Sigmoid colon (tissue), 7 donors: ENCODE data around the gene C1QTNF5. TPM values are rescaled to one million over a fixed set of nuclear protein-coding genes. Genes with fewer than 3 reads are reported as not detected.
"Not testable (repeated sequence)": the region's sequence is repeated elsewhere in the genome, so short reads cannot be mapped to it uniquely, and the experiment has no call there.

Experiments used
- DNase-seq: peaks from one replicate; pipeline ENCODE4 v3.0.0-alpha.2; 2019
- H3K27ac ChIP-seq, 4 donors: fragments of 200-600 bp; sonication (generic); one replicate each; pipeline ENCODE4 v1.5.1; 2016 to 2019; ENCODE audit warnings: mild to moderate bottlenecking in 1 of 4
- H3K27me3 ChIP-seq, 3 donors: fragments of 200-600 bp; sonication (generic); one replicate each; pipeline ENCODE4 v1.5.1; 2019; ENCODE audit warnings: mild to moderate bottlenecking in 1 of 3
- H3K36me3 ChIP-seq, 4 donors: fragments of 200-600 bp; sonication (generic); one replicate each; pipeline ENCODE4 v1.5.1; 2016 to 2019
- H3K4me1 ChIP-seq, 4 donors: fragments of 200-600 bp; sonication (generic); one replicate each; pipeline ENCODE4 v1.5.1; 2017 to 2019
- H3K4me3 ChIP-seq, 4 donors: fragments of 200-600 bp; sonication (generic); one replicate each; pipeline ENCODE4 v1.5.1; 2017 to 2019; ENCODE audit warnings: mild to moderate bottlenecking in 2 of 4, moderate library complexity in 1 of 4
- H3K9me3 ChIP-seq, 4 donors: fragments of 200-600 bp in 3 of 4; sonication (generic) in 3 of 4; one replicate each; pipeline versions ENCODE4 v1.5.1 to v1.6.1; 2013 to 2019
- EP300 ChIP-seq, 4 donors: sonication (generic); formaldehyde crosslinking; IDR thresholded peaks; one replicate each; pipeline ENCODE4 v1.6.1; 2017; ENCODE audit warnings: antibody characterized with exemption in 4 of 4
- POLR2A ChIP-seq, 2 donors: fragments of 450-650 bp; IDR thresholded peaks; one replicate each; pipeline ENCODE4 v1.6.1; 2016; ENCODE audit warnings: antibody characterized with exemption in 2 of 2, mild to moderate bottlenecking in 2 of 2, moderate library complexity in 2 of 2
- POLR2AphosphoS5 ChIP-seq, 4 donors: sonication (generic); formaldehyde crosslinking; IDR thresholded peaks; one replicate each; pipeline ENCODE4 v1.6.1; 2017; ENCODE audit warnings: antibody characterized with exemption in 4 of 4
- WGBS, 2 donors: extraction: QIAGEN DNeasy Blood & Tissue Kit; methylation state at CpG; one replicate each; pipeline ENCODE4 v1.1.7; 2013; 5-methylcytosine and 5-hydroxymethylcytosine counted together
- intact Hi-C: fragments of 100-400 bp; cut with DNase I; formaldehyde crosslinking; loops from one replicate; pipeline ENCODE4 v1.15.1; 2023
- polyA plus RNA-seq, 3 donors: library from polyadenylated mRNA; stranded (reverse); fragments of 200-250 nt; gene quantifications; one replicate each; pipeline ENCODE4 v1.2.3, GENCODE V29; 2013
- total RNA-seq, 4 donors: library from RNA; depleted of rRNA; stranded (reverse); fragments of >200 nt; gene quantifications; one replicate each; pipeline ENCODE4 v1.1.0, GENCODE V29; 2016
- TF ChIP-seq, protein P1 (sequence below), 4 experiments: fragments of 450-650 bp in 3 of 4; fragments of 200-600 bp in 1 of 4; IDR thresholded peaks; one replicate each; pipeline ENCODE4 v1.5.1; 2016 to 2019; ENCODE audit warnings: antibody characterized with exemption in 4 of 4, mild to moderate bottlenecking in 3 of 4, moderate library complexity in 2 of 4
- donor health status: healthy with polysubstance abuse.
- donor health status: Bipolar disorder and iron deficiency.
- donor health status: healthy.

The C1QTNF5 gene, protein sequence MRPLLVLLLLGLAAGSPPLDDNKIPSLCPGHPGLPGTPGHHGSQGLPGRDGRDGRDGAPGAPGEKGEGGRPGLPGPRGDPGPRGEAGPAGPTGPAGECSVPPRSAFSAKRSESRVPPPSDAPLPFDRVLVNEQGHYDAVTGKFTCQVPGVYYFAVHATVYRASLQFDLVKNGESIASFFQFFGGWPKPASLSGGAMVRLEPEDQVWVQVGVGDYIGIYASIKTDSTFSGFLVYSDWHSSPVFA
- 10 to 100 TPM; 23.2 to 35.2 (median 32.4) TPM for total RNA-seq
- 10 to 100 TPM in 1 of 3 donors, 1 to 10 TPM in 2; 4.9 to 12.5 (median 5.4) TPM for polyA plus RNA-seq

GRCh38 chr11:119340335-119341221, at the start of gene C1QTNF5:
Gene C1QTNF5, minus strand, starts transcription at chr11:119340883. Its CDS starts 486 bp downstream, at chr11:119340397.
- H3K27ac ChIP-seq, result peak within 1 kb of the TSS; percentile 80 to 92 (median 84)
- H3K9me3 ChIP-seq, result no peaks in the 10 kb centered on the region
- WGBS, 2 donors, result 2 to 5% methylated on average over 53 of the region's 53 CpGs
- DNase-seq, result peak; percentile 96
- TF ChIP-seq POLR2A (IDR thresholded peaks at IDR 0.05) (no peak), POLR2AphosphoS5 (IDR thresholded peaks at IDR 0.05) (peak; percentile 39 to 65 (median 48))
- H3K36me3 ChIP-seq, result peaks cover 0 to 9% (median 0%) of the 10 kb centered on the region in 4 donors
- peaks cover 0 to 60% (median 53%) of the 10 kb centered on the region in 4 donors for H3K4me1 ChIP-seq
- intact Hi-C loops, result loop anchor here (5.0 kb wide), 1 partner anchor 42 kb away; the partner anchor contains the start of gene USP2
- H3K4me3 ChIP-seq, result peak within 1 kb of the TSS; percentile 51 to 73 (median 59)
- peaks cover 0 to 19% (median 12%) of the 10 kb centered on the region in 3 donors for H3K27me3 ChIP-seq

DNA sequence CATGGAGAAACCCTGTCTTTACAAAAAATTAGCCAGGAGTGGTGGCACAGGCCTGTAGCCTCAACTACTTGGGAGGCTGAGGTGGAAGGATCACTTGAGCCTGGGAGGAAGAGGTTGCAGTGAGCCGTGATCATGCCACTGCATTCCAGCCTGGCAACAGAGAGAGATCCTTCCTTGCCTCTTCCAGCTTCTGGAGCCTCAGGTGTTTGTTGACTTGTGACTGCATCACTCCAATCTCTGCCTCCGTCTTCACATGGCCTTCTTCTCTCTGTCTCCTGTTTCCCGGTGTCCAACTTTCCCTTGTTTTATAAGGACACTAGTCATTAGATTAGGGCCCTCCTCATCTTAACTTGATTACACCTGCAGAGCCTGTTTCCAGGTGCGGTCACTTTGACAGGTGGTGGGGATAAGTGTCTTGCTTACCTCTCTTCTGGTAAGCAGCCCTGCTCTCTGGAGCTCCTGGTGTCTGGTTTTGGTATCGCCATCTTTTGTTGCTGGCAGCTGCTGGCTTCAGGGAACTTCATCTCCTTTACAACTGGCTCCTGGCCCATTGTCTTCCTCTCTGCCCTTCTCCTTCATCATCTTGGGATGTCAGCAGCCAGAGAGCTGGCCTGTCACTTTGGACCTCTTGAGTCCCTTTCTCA, 49.0 kb upstream of the C1QTNF5 start:
- H3K4me1 ChIP-seq, result no peaks in the 10 kb centered on the region
- intact Hi-C loops, result no loop called here
- H3K9me3 ChIP-seq, result no peaks in the 10 kb centered on the region
- DNase-seq, result no peak
- TF ChIP-seq, protein P1, sequence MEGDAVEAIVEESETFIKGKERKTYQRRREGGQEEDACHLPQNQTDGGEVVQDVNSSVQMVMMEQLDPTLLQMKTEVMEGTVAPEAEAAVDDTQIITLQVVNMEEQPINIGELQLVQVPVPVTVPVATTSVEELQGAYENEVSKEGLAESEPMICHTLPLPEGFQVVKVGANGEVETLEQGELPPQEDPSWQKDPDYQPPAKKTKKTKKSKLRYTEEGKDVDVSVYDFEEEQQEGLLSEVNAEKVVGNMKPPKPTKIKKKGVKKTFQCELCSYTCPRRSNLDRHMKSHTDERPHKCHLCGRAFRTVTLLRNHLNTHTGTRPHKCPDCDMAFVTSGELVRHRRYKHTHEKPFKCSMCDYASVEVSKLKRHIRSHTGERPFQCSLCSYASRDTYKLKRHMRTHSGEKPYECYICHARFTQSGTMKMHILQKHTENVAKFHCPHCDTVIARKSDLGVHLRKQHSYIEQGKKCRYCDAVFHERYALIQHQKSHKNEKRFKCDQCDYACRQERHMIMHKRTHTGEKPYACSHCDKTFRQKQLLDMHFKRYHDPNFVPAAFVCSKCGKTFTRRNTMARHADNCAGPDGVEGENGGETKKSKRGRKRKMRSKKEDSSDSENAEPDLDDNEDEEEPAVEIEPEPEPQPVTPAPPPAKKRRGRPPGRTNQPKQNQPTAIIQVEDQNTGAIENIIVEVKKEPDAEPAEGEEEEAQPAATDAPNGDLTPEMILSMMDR (IDR thresholded peaks at IDR 0.05), result no peak
- no peak for TF ChIP-seq POLR2A (IDR thresholded peaks at IDR 0.05)
- no peak for TF ChIP-seq POLR2AphosphoS5 (IDR thresholded peaks at IDR 0.05)
- no peak for TF ChIP-seq EP300 (IDR thresholded peaks at IDR 0.05)
- H3K27ac ChIP-seq, result no peak overlapping the region
- H3K4me3 ChIP-seq, result no peak overlapping the region
- no peaks in the 10 kb centered on the region for H3K27me3 ChIP-seq
- 69 to 77% methylated on average over 5 of the region's 5 CpGs for WGBS, 2 donors
- no peaks in the 10 kb centered on the region for H3K36me3 ChIP-seq

- H3K9me3 ChIP-seq, result no peaks in the 10 kb centered on the region
- TF ChIP-seq POLR2A (IDR thresholded peaks at IDR 0.05) (no peak), EP300 (IDR thresholded peaks at IDR 0.05) (no peak), POLR2AphosphoS5 (IDR thresholded peaks at IDR 0.05) (no peak)
- TF ChIP-seq, protein P1 (IDR thresholded peaks at IDR 0.05), result no peak
- H3K4me3 ChIP-seq, result no peak overlapping the region
- no peaks in the 10 kb centered on the region for H3K27me3 ChIP-seq
- intact Hi-C loops, result no loop called here
- no peaks in the 10 kb centered on the region for H3K4me1 ChIP-seq
- no peak overlapping the region for H3K27ac ChIP-seq
- 86 to 91% methylated on average over 7 of the region's 7 CpGs for WGBS, 2 donors
- no peak for DNase-seq
- no peaks in the 10 kb centered on the region for H3K36me3 ChIP-seq
Measured at GRCh38 chr11:119388103-119388502, 47.4 kb upstream of the C1QTNF5 start.

DNA sequence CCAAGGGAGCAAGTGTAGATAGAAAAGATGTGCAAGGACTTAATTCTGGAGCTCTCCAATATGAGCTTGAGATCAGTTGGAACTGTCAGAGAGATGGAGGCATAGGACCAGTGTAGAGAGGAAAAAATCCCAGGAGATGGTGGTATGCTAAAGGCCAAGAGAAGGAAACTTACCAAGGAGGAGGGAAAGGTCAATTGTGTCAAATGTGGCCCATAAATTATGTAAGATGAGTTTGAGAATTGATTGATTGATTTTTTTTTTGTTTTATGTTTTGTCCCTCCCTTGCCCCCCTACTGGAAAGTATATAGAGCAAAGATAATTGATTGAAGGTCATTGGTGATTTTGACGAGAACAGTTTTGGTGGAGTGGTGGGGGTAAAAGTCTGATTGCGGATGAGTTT, 43.6 kb upstream of the C1QTNF5 start:
- Histone ChIP-seq H3K9me3 (no peaks in the 10 kb centered on the region), H3K4me1 (peaks cover 0 to 21% (median 12%) of the 10 kb centered on the region in 4 donors), H3K27ac (no peak overlapping the region), H3K27me3 (no peaks in the 10 kb centered on the region), H3K4me3 (no peak overlapping the region), H3K36me3 (no peaks in the 10 kb centered on the region)
- TF ChIP-seq, protein P1 (IDR thresholded peaks at IDR 0.05), result no peak
- TF ChIP-seq POLR2A (IDR thresholded peaks at IDR 0.05), result no peak
- no peak for TF ChIP-seq EP300 (IDR thresholded peaks at IDR 0.05)
- TF ChIP-seq POLR2AphosphoS5 (IDR thresholded peaks at IDR 0.05), result no peak
- WGBS, 2 donors, result 85 to 86% methylated on average over 2 of the region's 2 CpGs
- DNase-seq, result no peak
- intact Hi-C loops, result loop anchor here (5.0 kb wide), 1 partner anchor 42 kb away; the partner anchor contains the start of gene C1QTNF5

DNA sequence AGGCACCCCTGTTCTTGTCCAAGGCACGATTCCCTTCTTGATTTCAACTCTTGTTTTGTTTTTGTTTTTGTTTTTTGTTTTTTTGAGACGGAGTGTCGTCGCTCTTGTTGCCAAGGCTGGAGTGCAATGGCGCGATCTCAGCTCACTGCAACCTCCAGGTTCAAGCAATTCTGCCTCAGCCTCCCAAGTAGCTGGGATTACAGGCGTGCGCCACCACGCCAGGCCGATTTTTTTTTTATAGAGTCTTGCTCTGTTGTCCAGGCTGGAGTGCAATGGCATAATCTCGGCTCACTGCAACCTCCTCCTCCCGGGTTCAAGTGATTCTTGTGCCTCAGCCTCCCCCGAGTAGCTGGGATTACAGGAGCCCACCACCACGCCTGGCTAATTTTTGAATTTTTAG, 41.8 kb upstream of the C1QTNF5 start:
- intact Hi-C loops, result loop anchor here (2.0 to 5.0 kb wide), 2 partner anchors 40 to 92 kb away; partner anchors contain the start of gene C1QTNF5
- WGBS, 2 donors, result 90 to 91% methylated on average over 14 of the region's 14 CpGs
- H3K4me1 ChIP-seq, result peaks cover 0 to 21% (median 12%) of the 10 kb centered on the region in 4 donors
- H3K27me3 ChIP-seq, H3K36me3 ChIP-seq, DNase-seq, H3K4me3 ChIP-seq, H3K9me3 ChIP-seq, H3K27ac ChIP-seq: not testable (repeated sequence)
